Epithelial cell of proximal tubule (primary cell): ENCODE data around the gene ID1. TPM values are rescaled to one million over a fixed set of nuclear protein-coding genes. Genes with fewer than 3 reads are reported as not detected.

Experiments
- DNase-seq: peaks from one replicate; pipeline ENCODE4 v3.0.0-alpha.2; 2011; ENCODE audit warnings: low read depth
- H3K4me3 ChIP-seq: 2 replicates; pipeline ENCODE4 v1.5.1; 2011; ENCODE audit warnings: low read depth, mild to moderate bottlenecking, low read length
- total RNA-seq: library from RNA; depleted of rRNA; stranded (reverse); fragments of >200 nt; gene quantifications from 2 replicates; pipeline ENCODE4 v1.2.3, GENCODE V29; 2015
- TF ChIP-seq, protein P1 (sequence below): conservative IDR thresholded peaks from 2 replicates; pipeline ENCODE4 v1.5.1; 2012; ENCODE audit warnings: low read depth, mild to moderate bottlenecking, low read length

ID1 gene
- total RNA-seq, 1 donor from 2014 or later, result 302 TPM

- TF ChIP-seq, protein P1, sequence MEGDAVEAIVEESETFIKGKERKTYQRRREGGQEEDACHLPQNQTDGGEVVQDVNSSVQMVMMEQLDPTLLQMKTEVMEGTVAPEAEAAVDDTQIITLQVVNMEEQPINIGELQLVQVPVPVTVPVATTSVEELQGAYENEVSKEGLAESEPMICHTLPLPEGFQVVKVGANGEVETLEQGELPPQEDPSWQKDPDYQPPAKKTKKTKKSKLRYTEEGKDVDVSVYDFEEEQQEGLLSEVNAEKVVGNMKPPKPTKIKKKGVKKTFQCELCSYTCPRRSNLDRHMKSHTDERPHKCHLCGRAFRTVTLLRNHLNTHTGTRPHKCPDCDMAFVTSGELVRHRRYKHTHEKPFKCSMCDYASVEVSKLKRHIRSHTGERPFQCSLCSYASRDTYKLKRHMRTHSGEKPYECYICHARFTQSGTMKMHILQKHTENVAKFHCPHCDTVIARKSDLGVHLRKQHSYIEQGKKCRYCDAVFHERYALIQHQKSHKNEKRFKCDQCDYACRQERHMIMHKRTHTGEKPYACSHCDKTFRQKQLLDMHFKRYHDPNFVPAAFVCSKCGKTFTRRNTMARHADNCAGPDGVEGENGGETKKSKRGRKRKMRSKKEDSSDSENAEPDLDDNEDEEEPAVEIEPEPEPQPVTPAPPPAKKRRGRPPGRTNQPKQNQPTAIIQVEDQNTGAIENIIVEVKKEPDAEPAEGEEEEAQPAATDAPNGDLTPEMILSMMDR, result no peak
- H3K4me3 ChIP-seq, result peak overlapping the region; percentile 51
- DNase-seq, result no peak
These were observed 17.3 kb upstream of the ID1 start for GRCh38 chr20:31587545-31588389.

- no peak for DNase-seq
- no peak overlapping the region for H3K4me3 ChIP-seq
- TF ChIP-seq, protein P1, result no peak
These were observed 14.3 kb upstream of the ID1 start for GRCh38 chr20:31590717-31591225.

DNA sequence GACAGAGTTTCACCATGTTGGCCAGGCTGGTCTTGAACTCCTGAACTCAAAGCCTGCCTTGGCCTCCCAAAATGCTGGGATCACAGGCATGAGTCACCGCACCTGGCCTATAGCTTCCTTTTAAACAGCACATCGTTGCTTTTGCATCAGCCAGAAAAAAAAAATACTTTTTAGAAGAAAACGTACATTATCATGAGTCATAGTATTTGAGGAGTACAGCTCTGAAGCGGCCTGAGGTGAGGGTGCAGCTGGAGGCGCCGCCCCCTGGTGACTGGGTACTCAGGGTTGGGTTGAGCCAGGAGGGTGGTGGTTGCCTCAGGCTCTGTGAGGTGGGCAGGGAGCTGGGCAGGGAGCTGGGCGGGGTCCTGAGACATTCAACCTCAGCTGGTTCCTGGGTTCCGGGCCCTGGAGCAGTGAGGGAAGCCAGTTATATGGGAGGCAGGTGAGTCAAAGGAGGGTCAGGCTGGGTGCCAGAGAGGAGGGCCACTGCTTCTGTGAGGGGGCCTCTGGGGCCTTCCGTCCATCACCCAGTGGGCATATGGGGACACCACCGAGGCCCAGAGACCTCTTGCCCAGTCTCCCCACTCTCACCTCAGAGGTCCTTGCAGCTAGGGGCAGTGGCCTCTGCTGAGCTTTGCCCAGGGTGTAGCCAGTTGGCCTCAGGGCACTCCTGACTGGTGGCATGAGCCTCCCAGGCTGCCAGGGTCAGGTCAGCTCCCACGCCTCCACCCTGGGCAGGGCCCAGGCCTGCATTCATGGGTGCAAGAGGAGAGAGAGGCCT is 11.7 kb upstream of the ID1 start:
- no peak overlapping the region for H3K4me3 ChIP-seq
- TF ChIP-seq, protein P1, result peak; percentile 13
- no peak for DNase-seq

GRCh38 chr20:31594002-31594557 is 11.0 kb upstream of the ID1 start:
- no peak for DNase-seq
- no peak overlapping the region for H3K4me3 ChIP-seq

GRCh38 chr20:31594558-31595379 is 10.3 kb upstream of the ID1 start:
- TF ChIP-seq, protein P1, result no peak
- no peak overlapping the region for H3K4me3 ChIP-seq
- no peak for DNase-seq

More at GRCh38 chr20:31594002-31594557, 11.0 kb upstream of the ID1 start:
- TF ChIP-seq, protein P1, result no peak

- H3K4me3 ChIP-seq, result no peak overlapping the region
- TF ChIP-seq, protein P1, result no peak
- no peak for DNase-seq
These were observed 9.8 kb upstream of the ID1 start for GRCh38 chr20:31595380-31595653.
